GM23338 (cell line): ENCODE results near the gene RABGAP1L. TPM values are rescaled to one million over a fixed set of nuclear protein-coding genes. Genes with fewer than 3 reads are reported as not detected.
"Not testable (repeated sequence)": the region's sequence is repeated elsewhere in the genome, so short reads cannot be mapped to it uniquely, and the experiment has no call there.

ENCODE experiments used
- ATAC-seq: fragments of 200-7000 bp; cut with Tn5 transposase; 3 replicates; pipeline ENCODE4 v1.9.1; 2020
- DNase-seq: peaks from one replicate; pipeline ENCODE4 v3.0.0-alpha.2; 2015; ENCODE audit warnings: low spot score
- H2AFZ ChIP-seq: fragments of 200-600 bp; sonication (generic); 2 replicates; pipeline ENCODE4 v1.8.0; 2016; ENCODE audit warnings: antibody characterized with exemption, mild to moderate bottlenecking, moderate library complexity
- H3F3A ChIP-seq: fragments of 200-600 bp; sonication (generic); replicated peaks from 2 replicates; pipeline ENCODE4 v1.8.0; 2017; ENCODE audit warnings: antibody characterized with exemption, mixed run types, low read depth
- H3K27ac ChIP-seq: fragments of 200-600 bp; sonication (generic); 2 replicates; pipeline ENCODE4 v1.6.1; 2016; ENCODE audit warnings: low read depth
- H3K27me3 ChIP-seq: fragments of 200-600 bp; sonication (generic); 2 replicates; pipeline ENCODE4 v1.8.0; 2016; ENCODE audit warnings: mild to moderate bottlenecking, mixed run types, moderate library complexity; ENCODE audit not compliant: insufficient read depth
- H3K36me3 ChIP-seq: fragments of 200-600 bp; sonication (generic); 2 replicates; pipeline ENCODE4 v1.8.0; 2016; ENCODE audit warnings: mild to moderate bottlenecking; ENCODE audit not compliant: insufficient read depth
- H3K4me1 ChIP-seq: fragments of 200-600 bp; sonication (generic); 2 replicates; pipeline ENCODE4 v1.8.0; 2016; ENCODE audit warnings: mild to moderate bottlenecking, moderate library complexity; ENCODE audit not compliant: insufficient read depth
- H3K4me2 ChIP-seq: fragments of 200-600 bp; sonication (generic); 2 replicates; pipeline ENCODE4 v1.7.1; 2017; ENCODE audit warnings: mixed run types
- H3K4me3 ChIP-seq: fragments of 200-600 bp; sonication (generic); 2 replicates; pipeline ENCODE4 v1.6.1; 2016; ENCODE audit warnings: mixed run types
- H3K79me2 ChIP-seq: fragments of 200-600 bp; sonication (generic); replicated peaks from 2 replicates; pipeline ENCODE4 v1.8.0; 2017; ENCODE audit warnings: mild to moderate bottlenecking; ENCODE audit not compliant: insufficient read depth
- H3K9me2 ChIP-seq: fragments of 200-600 bp; sonication (generic); 2 replicates; pipeline ENCODE4 v1.8.0; 2017; ENCODE audit not compliant: insufficient read depth
- H4K20me1 ChIP-seq: fragments of 200-600 bp; sonication (generic); replicated peaks from 2 replicates; pipeline ENCODE4 v1.8.0; 2017; ENCODE audit warnings: mild to moderate bottlenecking; ENCODE audit not compliant: insufficient read depth
- H3K27ac Mint-ChIP-seq: 2 replicates; pipeline ENCODE4 v1.8.0; 2020; ENCODE audit warnings: inconsistent platforms, mild to moderate bottlenecking, moderate library complexity, mixed read lengths
- H3K27me3 Mint-ChIP-seq: 3 replicates; pipeline ENCODE4 v1.8.0; 2022; ENCODE audit warnings: low read depth, mild to moderate bottlenecking, moderate library complexity, mixed read lengths, inconsistent platforms; ENCODE audit not compliant: insufficient read depth, poor library complexity
- H3K36me3 Mint-ChIP-seq: 3 replicates; pipeline ENCODE4 v1.8.0; 2021; ENCODE audit warnings: low read depth, mild to moderate bottlenecking, inconsistent platforms, moderate library complexity, mixed read lengths
- H3K4me1 Mint-ChIP-seq: 3 replicates; pipeline ENCODE4 v1.8.0; 2020; ENCODE audit warnings: mild to moderate bottlenecking, inconsistent platforms, mixed read lengths
- H3K4me3 Mint-ChIP-seq: 3 replicates; pipeline ENCODE4 v1.8.0; 2021; ENCODE audit warnings: moderate library complexity, mild to moderate bottlenecking, inconsistent platforms, mixed read lengths
- H3K9me3 Mint-ChIP-seq: 3 replicates; pipeline ENCODE4 v1.8.0; 2020; ENCODE audit warnings: moderate library complexity, mild to moderate bottlenecking, inconsistent platforms, mixed read lengths
- CREB1 ChIP-seq: fragments of 250-450 bp; sonication (Bioruptor Pico); IDR thresholded peaks from 2 replicates; pipeline ENCODE4 v1.5.0; 2020; ENCODE audit warnings: low read depth, mild to moderate bottlenecking, moderate library complexity
- ZNF331 ChIP-seq: fragments of 250-450 bp; sonication (Bioruptor Pico); IDR thresholded peaks from 2 replicates; pipeline ENCODE4 v1.5.0; 2020; ENCODE audit warnings: low read depth, mild to moderate bottlenecking, moderate library complexity
- polyA plus RNA-seq: library from polyadenylated mRNA; unstranded; fragments of >200 nt; fragmentation: Nextera tagmentation; extraction: Ambion mirVana; gene quantifications from 2 replicates; pipeline ENCODE4 v1.2.1, GENCODE V29; 2016
- total RNA-seq: library from RNA; depleted of rRNA; stranded (reverse); fragments of >200 nt; shearing (Covaris generic); gene quantifications from 2 replicates; pipeline ENCODE4 v1.2.3, GENCODE V29; 2014
- TF ChIP-seq, protein P1 (sequence below): IDR thresholded peaks from 2 replicates; pipeline ENCODE4 v1.6.1; 2016; ENCODE audit warnings: antibody characterized with exemption
- TF ChIP-seq, protein P2 (sequence below): IDR thresholded peaks from one replicate; pipeline ENCODE4 v1.6.1; 2018; ENCODE audit warnings: antibody characterized with exemption; ENCODE audit not compliant: unreplicated experiment
- TF ChIP-seq, protein P3 (sequence below), 2 experiments: fragments of 200-600 bp in 1 of 2; sonication (generic) in 1 of 2; conservative IDR thresholded peaks; 2 replicates each; pipeline versions ENCODE4 v1.5.1 to v1.6.1; 2016 to 2017; ENCODE audit warnings: antibody characterized with exemption in 2 of 2, low read depth in 2 of 2, mild to moderate bottlenecking in 2 of 2, moderate library complexity in 1 of 2

Gene RABGAP1L
- total and polyA plus RNA-seq, 2 experiments from 2014 or later, result 83.2 to 136 TPM

DNA sequence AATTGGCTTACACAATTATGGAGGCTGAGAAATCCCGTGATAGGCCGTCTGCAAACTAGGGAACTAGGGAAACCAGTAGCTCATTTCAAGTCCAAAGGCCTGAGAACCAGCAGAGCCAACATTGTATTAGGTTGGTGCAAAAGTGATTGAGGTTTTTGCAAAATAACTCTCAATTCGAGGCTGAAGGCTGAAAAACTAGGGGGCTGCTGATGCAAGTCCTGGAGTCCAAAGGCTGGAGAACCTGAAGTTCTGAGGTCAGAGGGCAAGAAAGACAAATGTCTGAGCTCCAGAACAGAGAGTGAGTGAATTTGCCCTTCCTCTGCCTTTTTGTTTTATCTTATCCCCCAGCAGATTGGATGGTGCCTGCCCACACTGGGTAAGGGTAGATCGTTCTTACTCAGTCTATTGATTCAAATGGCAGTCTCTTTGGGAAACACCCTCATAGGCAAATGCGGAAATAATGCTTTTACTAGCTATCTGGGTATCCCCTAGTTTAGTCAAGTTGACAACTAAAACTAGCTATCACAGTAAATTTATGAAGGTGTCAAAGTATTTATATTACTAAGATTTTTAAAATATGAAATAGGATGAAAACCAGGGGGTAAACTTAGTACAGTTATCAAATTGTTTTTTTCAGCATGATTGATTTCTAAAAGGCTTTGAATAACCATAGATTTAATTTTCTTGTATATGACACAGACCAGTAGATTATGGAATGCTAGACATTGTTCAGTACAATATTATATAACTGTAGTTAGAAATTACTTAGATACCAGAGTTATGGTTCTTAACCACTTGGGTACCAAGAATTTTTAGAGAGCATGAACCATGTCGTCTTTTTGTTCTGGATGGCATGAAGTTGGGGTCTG, 15.4 kb downstream of the RABGAP1L start (continued):
- TF ChIP-seq, protein P1, sequence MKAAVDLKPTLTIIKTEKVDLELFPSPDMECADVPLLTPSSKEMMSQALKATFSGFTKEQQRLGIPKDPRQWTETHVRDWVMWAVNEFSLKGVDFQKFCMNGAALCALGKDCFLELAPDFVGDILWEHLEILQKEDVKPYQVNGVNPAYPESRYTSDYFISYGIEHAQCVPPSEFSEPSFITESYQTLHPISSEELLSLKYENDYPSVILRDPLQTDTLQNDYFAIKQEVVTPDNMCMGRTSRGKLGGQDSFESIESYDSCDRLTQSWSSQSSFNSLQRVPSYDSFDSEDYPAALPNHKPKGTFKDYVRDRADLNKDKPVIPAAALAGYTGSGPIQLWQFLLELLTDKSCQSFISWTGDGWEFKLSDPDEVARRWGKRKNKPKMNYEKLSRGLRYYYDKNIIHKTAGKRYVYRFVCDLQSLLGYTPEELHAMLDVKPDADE, result no peak
- TF ChIP-seq CREB1 (CRISPR knock-in tag) (no peak), ZNF331 (CRISPR knock-in tag) (no peak)
- TF ChIP-seq, protein P2, sequence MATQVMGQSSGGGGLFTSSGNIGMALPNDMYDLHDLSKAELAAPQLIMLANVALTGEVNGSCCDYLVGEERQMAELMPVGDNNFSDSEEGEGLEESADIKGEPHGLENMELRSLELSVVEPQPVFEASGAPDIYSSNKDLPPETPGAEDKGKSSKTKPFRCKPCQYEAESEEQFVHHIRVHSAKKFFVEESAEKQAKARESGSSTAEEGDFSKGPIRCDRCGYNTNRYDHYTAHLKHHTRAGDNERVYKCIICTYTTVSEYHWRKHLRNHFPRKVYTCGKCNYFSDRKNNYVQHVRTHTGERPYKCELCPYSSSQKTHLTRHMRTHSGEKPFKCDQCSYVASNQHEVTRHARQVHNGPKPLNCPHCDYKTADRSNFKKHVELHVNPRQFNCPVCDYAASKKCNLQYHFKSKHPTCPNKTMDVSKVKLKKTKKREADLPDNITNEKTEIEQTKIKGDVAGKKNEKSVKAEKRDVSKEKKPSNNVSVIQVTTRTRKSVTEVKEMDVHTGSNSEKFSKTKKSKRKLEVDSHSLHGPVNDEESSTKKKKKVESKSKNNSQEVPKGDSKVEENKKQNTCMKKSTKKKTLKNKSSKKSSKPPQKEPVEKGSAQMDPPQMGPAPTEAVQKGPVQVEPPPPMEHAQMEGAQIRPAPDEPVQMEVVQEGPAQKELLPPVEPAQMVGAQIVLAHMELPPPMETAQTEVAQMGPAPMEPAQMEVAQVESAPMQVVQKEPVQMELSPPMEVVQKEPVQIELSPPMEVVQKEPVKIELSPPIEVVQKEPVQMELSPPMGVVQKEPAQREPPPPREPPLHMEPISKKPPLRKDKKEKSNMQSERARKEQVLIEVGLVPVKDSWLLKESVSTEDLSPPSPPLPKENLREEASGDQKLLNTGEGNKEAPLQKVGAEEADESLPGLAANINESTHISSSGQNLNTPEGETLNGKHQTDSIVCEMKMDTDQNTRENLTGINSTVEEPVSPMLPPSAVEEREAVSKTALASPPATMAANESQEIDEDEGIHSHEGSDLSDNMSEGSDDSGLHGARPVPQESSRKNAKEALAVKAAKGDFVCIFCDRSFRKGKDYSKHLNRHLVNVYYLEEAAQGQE, result no peak

DNA sequence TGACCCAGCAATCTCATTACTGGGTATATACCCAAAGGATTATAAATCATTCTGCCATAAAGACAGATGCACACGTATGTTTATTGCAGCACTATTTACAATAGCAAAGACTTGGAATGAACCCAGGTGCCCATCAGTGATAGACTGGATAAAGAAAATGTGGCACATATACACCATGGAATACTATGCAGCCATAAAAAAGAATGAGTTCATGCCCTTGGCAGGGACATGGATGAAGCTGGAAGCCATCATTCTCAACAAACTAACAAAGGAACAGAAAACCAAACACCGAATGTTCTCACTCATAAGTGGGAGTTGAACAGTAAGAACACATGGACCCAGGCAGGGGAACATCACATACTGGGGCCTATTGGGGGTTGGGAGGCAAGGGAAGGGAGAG, 19.1 kb downstream of the RABGAP1L start:
- H3K79me2 ChIP-seq, result peaks cover 44% of the 10 kb centered on the region
- H3K4me1 Mint-ChIP-seq, H3K4me3 Mint-ChIP-seq, H3K36me3 Mint-ChIP-seq, H3K9me3 Mint-ChIP-seq, H3K27ac ChIP-seq, H3K27me3 Mint-ChIP-seq, H3K4me2 ChIP-seq, H2AFZ ChIP-seq, DNase-seq, H3K9me2 ChIP-seq, H3K4me1 ChIP-seq, H3K27ac Mint-ChIP-seq, H4K20me1 ChIP-seq, H3K4me3 ChIP-seq, ATAC-seq, H3K27me3 ChIP-seq, H3F3A ChIP-seq, H3K36me3 ChIP-seq: not testable (repeated sequence)

DNA sequence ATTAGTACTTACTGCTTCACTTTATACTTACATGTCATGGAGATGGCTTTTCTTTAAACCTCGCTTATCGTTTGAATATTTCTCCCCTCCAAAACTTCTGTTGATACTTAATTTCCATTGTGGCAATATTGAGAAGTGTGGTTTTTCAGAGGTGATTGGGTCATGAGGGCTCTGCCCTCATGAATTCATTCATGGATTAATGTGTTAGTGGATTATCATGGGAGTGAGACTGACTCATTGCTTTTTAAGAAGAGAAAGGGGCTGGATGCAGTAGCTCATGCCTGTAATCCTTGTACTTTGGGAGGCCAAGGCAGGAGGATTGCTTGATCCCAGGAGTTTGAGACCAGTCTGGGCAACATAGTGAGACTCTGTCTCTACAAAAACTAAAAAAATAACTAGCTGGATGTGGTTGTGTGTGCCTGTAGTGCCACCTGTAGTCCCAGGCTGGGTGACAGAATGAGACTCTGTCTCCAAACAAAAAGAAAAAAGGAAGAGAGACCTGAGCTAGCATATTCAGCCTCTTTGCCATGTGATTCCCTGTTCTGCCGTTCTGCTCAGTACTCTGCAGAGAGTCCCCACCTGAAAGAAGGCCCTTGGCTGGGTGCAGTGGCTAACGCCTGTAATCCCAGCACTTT, 30.2 kb downstream of the RABGAP1L start:
- Mint-ChIP-seq H3K27me3 (peaks cover 3% of the 10 kb centered on the region), H3K4me1 (no peaks in the 10 kb centered on the region), H3K9me3 (peaks cover 7% of the 10 kb centered on the region), H3K4me3 (no peak overlapping the region), H3K36me3 (peaks cover 5% of the 10 kb centered on the region), H3K27ac (0 out of 2 replicates have a peak overlapping the region, but pooled peaks have one; percentile 62)
- Histone ChIP-seq H3K9me2 (no peaks in the 10 kb centered on the region), H2AFZ (no peak overlapping the region), H3K4me3 (no peak overlapping the region), H3K4me2 (no peak overlapping the region), H4K20me1 (no peaks in the 10 kb centered on the region), H3K27me3 (no peaks in the 10 kb centered on the region), H3K79me2 (peaks cover 21% of the 10 kb centered on the region), H3K36me3 (no peaks in the 10 kb centered on the region), H3K27ac (no peak overlapping the region), H3K4me1 (no peaks in the 10 kb centered on the region), H3F3A (no peaks in the 10 kb centered on the region)
- TF ChIP-seq, protein P3, sequence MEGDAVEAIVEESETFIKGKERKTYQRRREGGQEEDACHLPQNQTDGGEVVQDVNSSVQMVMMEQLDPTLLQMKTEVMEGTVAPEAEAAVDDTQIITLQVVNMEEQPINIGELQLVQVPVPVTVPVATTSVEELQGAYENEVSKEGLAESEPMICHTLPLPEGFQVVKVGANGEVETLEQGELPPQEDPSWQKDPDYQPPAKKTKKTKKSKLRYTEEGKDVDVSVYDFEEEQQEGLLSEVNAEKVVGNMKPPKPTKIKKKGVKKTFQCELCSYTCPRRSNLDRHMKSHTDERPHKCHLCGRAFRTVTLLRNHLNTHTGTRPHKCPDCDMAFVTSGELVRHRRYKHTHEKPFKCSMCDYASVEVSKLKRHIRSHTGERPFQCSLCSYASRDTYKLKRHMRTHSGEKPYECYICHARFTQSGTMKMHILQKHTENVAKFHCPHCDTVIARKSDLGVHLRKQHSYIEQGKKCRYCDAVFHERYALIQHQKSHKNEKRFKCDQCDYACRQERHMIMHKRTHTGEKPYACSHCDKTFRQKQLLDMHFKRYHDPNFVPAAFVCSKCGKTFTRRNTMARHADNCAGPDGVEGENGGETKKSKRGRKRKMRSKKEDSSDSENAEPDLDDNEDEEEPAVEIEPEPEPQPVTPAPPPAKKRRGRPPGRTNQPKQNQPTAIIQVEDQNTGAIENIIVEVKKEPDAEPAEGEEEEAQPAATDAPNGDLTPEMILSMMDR (conservative IDR thresholded peaks at IDR 0.05; ENCODE audit: low read depth in 2 of 2), result peak; percentile 31 to 58; a peak in 3 of 4 replicates
- TF ChIP-seq, protein P1, result no peak
- ATAC-seq (no peak), DNase-seq (peak; percentile 13)
